Esophagus muscularis mucosa (tissue), 3 donors: ENCODE results near the gene PLCD1.

ENCODE experiments used
- POLR2A ChIP-seq: fragments of 450-650 bp; IDR thresholded peaks from one replicate; pipeline ENCODE4 v1.6.1; 2017; ENCODE audit warnings: antibody characterized with exemption, moderate library complexity, mild to moderate bottlenecking, low read depth
- TF ChIP-seq, protein P1 (sequence below), 3 experiments: fragments of 200-600 bp in 2 of 3; fragments of 450-650 bp in 1 of 3; sonication (generic) in 2 of 3; IDR thresholded peaks; one replicate each; pipeline ENCODE4 v1.5.1; 2017 to 2019; ENCODE audit warnings: antibody characterized with exemption in 3 of 3, mild to moderate bottlenecking in 2 of 3, moderate library complexity in 1 of 3

DNA sequence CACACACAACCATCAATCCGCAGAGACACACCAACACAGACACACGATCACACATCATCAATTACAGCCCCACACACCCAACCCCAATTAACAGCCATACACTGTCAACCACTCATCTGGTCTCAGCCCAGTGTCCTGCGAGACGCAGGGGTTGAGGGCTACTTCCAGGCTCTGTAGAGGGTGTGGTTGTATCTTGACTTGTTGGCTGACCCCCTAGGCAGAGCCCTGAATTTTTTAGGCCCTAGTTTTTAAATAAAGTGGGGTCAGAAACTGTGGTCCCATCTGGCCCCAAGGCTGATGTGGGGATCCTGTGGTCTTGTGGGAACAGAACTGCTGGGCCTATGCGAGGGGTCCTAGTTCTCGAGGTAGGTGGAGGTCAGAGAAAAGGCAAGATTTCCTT, 29.6 kb downstream of the PLCD1 start:
- TF ChIP-seq, protein P1, sequence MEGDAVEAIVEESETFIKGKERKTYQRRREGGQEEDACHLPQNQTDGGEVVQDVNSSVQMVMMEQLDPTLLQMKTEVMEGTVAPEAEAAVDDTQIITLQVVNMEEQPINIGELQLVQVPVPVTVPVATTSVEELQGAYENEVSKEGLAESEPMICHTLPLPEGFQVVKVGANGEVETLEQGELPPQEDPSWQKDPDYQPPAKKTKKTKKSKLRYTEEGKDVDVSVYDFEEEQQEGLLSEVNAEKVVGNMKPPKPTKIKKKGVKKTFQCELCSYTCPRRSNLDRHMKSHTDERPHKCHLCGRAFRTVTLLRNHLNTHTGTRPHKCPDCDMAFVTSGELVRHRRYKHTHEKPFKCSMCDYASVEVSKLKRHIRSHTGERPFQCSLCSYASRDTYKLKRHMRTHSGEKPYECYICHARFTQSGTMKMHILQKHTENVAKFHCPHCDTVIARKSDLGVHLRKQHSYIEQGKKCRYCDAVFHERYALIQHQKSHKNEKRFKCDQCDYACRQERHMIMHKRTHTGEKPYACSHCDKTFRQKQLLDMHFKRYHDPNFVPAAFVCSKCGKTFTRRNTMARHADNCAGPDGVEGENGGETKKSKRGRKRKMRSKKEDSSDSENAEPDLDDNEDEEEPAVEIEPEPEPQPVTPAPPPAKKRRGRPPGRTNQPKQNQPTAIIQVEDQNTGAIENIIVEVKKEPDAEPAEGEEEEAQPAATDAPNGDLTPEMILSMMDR (IDR thresholded peaks at IDR 0.05) = no peak
- TF ChIP-seq POLR2A = no peak
